HepG2 (cell line): ENCODE data around the gene OSM. TPM values are rescaled to one million over a fixed set of nuclear protein-coding genes. Genes with fewer than 3 reads are reported as not detected.

Source experiments
- ATAC-seq: fragments of 200-7000 bp; cut with Tn5 transposase; 3 replicates; pipeline ENCODE4 v1.9.1; 2020; ENCODE audit warnings: mild to moderate bottlenecking, moderate library complexity
- BruUV-seq: library from RNA; stranded (reverse); fragments of 400-500 nt; replicated peaks from 2 replicates; lab custom pipeline; 2021; lab: Mats Ljungman, UMichigan
- CTCF ChIA-PET: fragments of 300-600 bp; formaldehyde crosslinking; extraction: SDS; loops from one replicate; lab custom pipeline; 2021; ENCODE audit warnings: low total read pairs, inconsistent platforms, low intra/inter-chr PET ratio; lab: Yijun Ruan, JAX
- POLR2A ChIA-PET: fragments of 350-600 bp; sonication (Branson Sonifier 250); formaldehyde crosslinking; loops from one replicate; lab custom pipeline; 2020; ENCODE audit warnings: antibody characterized with exemption, inconsistent platforms; lab: Yijun Ruan, JAX
- DNase-seq: peaks from one replicate; pipeline ENCODE4 v3.0.0-alpha.2; 2015; ENCODE audit warnings: low spot score
- FAIRE-seq: peaks from 3 replicates; lab custom pipeline; 2011; peaks lifted over from hg19 to GRCh38; lab: Jason Lieb, UNC
- H2AFZ ChIP-seq: one replicate; pipeline ENCODE4 v1.6.1; 2011; ENCODE audit warnings: low read length, inconsistent platforms
- H3K27ac ChIP-seq: fragments of 300-600 bp; 3 replicates; pipeline ENCODE4 v1.8.0; 2011; ENCODE audit warnings: mixed run types, mild to moderate bottlenecking, mixed read lengths, low read length, inconsistent platforms; ENCODE audit not compliant: insufficient read depth; ENCODE audit errors: extremely low read length
- H3K27me3 ChIP-seq, 2 experiments: fragments of 200-600 bp in 1 of 2; 2 replicates in 1 of 2; 3 replicates in 1 of 2; pipeline versions ENCODE4 v1.6.0 to v1.8.0; 2011; ENCODE audit warnings: low read length in 2 of 2, mild to moderate bottlenecking in 2 of 2, moderate library complexity in 2 of 2, inconsistent platforms in 1 of 2; ENCODE audit not compliant: insufficient read depth in 2 of 2, control insufficient read depth in 1 of 2
- H3K36me3 ChIP-seq, 2 experiments: fragments of 200-600 bp in 1 of 2; replicated peaks in 1 of 2; 2 replicates in 1 of 2; 3 replicates in 1 of 2; pipeline versions ENCODE4 v1.5.1 to v1.8.0; 2011; ENCODE audit warnings: low read length in 2 of 2, inconsistent platforms in 1 of 2; ENCODE audit not compliant: insufficient read depth in 2 of 2, control insufficient read depth in 1 of 2
- H3K4me1 ChIP-seq: 2 replicates; pipeline ENCODE4 v1.5.1; 2012; ENCODE audit warnings: low read length, inconsistent platforms; ENCODE audit not compliant: insufficient read depth
- H3K4me2 ChIP-seq: 2 replicates; pipeline ENCODE4 v1.6.0; 2011; ENCODE audit warnings: low read depth, low read length, inconsistent platforms
- H3K4me3 ChIP-seq, 3 experiments: fragments of 200-600 bp in 1 of 3; sonication (generic), shearing (Covaris generic) in 1 of 3; replicated peaks in 1 of 3; 2 replicates each; pipeline ENCODE4 v1.5.1; 2011 to 2016; ENCODE audit warnings: low read length in 3 of 3, inconsistent platforms in 2 of 3, low read depth in 2 of 3, mild to moderate bottlenecking in 2 of 3, control low read depth in 1 of 3, mixed read lengths in 1 of 3; ENCODE audit not compliant: insufficient read depth in 1 of 3
- H3K79me2 ChIP-seq: one replicate; pipeline ENCODE4 v1.6.1; 2011; ENCODE audit warnings: low read length, inconsistent platforms; ENCODE audit not compliant: insufficient read depth
- H3K9ac ChIP-seq: 2 replicates; pipeline ENCODE4 v1.6.0; 2011; ENCODE audit warnings: mild to moderate bottlenecking, low read depth, low read length, inconsistent platforms; ENCODE audit not compliant: insufficient read depth
- H3K9me3 ChIP-seq: 2 replicates; pipeline ENCODE4 v1.5.1; 2012; ENCODE audit warnings: mild to moderate bottlenecking, low read length
- H4K20me1 ChIP-seq: 2 replicates; pipeline ENCODE4 v1.6.0; 2011; ENCODE audit warnings: inconsistent platforms, mild to moderate bottlenecking, low read length, moderate library complexity; ENCODE audit not compliant: insufficient read depth
- ATF1 ChIP-seq: IDR thresholded peaks from 2 replicates; pipeline ENCODE4 v1.6.1; 2016; ENCODE audit warnings: mild to moderate bottlenecking, control low read depth
- NR3C1 ChIP-seq: sonication (generic); formaldehyde crosslinking; IDR thresholded peaks from 2 replicates; pipeline ENCODE4 v1.4.0; 2020; ENCODE audit warnings: missing genetic modification reagents
- ZBTB38 ChIP-seq: sonication (generic); formaldehyde crosslinking; IDR thresholded peaks from 2 replicates; pipeline ENCODE4 v1.5.1; 2020; ENCODE audit warnings: mild to moderate bottlenecking, missing genetic modification reagents
- ZNF17 ChIP-seq: sonication (generic); formaldehyde crosslinking; IDR thresholded peaks from 2 replicates; pipeline ENCODE4 v1.5.0; 2020; ENCODE audit warnings: mild to moderate bottlenecking, missing genetic modification reagents
- ZNF407 ChIP-seq: sonication (generic); formaldehyde crosslinking; IDR thresholded peaks from one replicate; pipeline ENCODE4 v1.5.1; 2020; ENCODE audit warnings: mild to moderate bottlenecking, missing genetic modification reagents; ENCODE audit errors: not compliant biosample characterization
- ZNF451 ChIP-seq: sonication (generic); formaldehyde crosslinking; IDR thresholded peaks from 2 replicates; pipeline ENCODE4 v1.5.0; 2020; ENCODE audit warnings: mild to moderate bottlenecking, missing genetic modification reagents
- ZNF501 ChIP-seq: sonication (generic); formaldehyde crosslinking; IDR thresholded peaks from 2 replicates; pipeline ENCODE4 v1.5.1; 2020; ENCODE audit warnings: mild to moderate bottlenecking, moderate library complexity, missing genetic modification reagents
- WGBS: methylation state at CpG from one replicate; pipeline ENCODE4 v1.1.6; 2017; ENCODE audit warnings: low lambda C conversion rate; 5-methylcytosine and 5-hydroxymethylcytosine counted together
- in situ Hi-C: cut with HindIII; loops from 2 replicates; pipeline ENCODE4 v1.10.0; 2017; ENCODE audit warnings: low pct_unique_long_range_greater_than_20kb; ENCODE audit not compliant: extremely low pct_ligation_motif_present
- intact Hi-C: fragments of 100-400 bp; cut with micrococcal nuclease; formaldehyde crosslinking; loops from one replicate; pipeline ENCODE4 v1.10.0; 2022; ENCODE audit not compliant: unreplicated experiment
- polyA plus RNA-seq, 8 experiments: library from polyadenylated mRNA; depleted of rRNA in 3 of 8; stranded (reverse) in 7 of 8; unstranded in 1 of 8; fragments of >200 nt; fragmentation: Illumina TruSeq in 4 of 8; extraction: Trizol in 4 of 8; gene quantifications; 2 replicates each; pipeline versions ENCODE4 v1.2.1 to v1.2.3, GENCODE V29; 2011 to 2016; ENCODE audit warnings: low read depth in 4 of 8, missing spikeins in 1 of 8, mixed read lengths in 1 of 8; ENCODE audit not compliant: insufficient read depth in 1 of 8
- total RNA-seq, 5 experiments: library from RNA; depleted of rRNA; stranded (reverse); fragments of >200 nt; fragmentation: Illumina TruSeq; extraction: Trizol; gene quantifications; 2 replicates each; pipeline ENCODE4 v1.2.3, GENCODE V29; 2016; ENCODE audit warnings: low read depth in 1 of 5

OSM gene
- total and polyA plus RNA-seq, 2 of the 13 experiments (the other 11 are each of a cell fraction or from before 2014, with no cell fraction given): not detected

- no peak overlapping the region for H3K4me2 ChIP-seq
- peaks cover 6 to 12% of the 10 kb centered on the region in 2 experiments; a peak in 3 of 5 replicates for H3K36me3 ChIP-seq
- no peak overlapping the region for H2AFZ ChIP-seq
- no peak overlapping the region for H3K27ac ChIP-seq
- TF ChIP-seq ZNF407 (CRISPR knock-in tag) (no peak), ZBTB38 (no peak), ATF1 (CRISPR knock-in tag) (no peak), ZNF501 (no peak), NR3C1 (CRISPR knock-in tag) (no peak), ZNF451 (no peak), ZNF17 (CRISPR knock-in tag) (no peak)
- TF ChIP-seq, all 625 proteins: peak for 0
- 93% methylated on average over 5 of the region's 9 CpGs for WGBS
- Histone ChIP-seq H3K79me2 (no peaks in the 10 kb centered on the region), H3K4me1 (peaks cover 18% of the 10 kb centered on the region), H4K20me1 (no peaks in the 10 kb centered on the region), H3K27me3 (no peaks in the 10 kb centered on the region), H3K9ac (no peak overlapping the region), H3K9me3 (no peaks in the 10 kb centered on the region), H3K4me3 (no peak overlapping the region)
- in situ Hi-C loops (no loop called here), intact Hi-C loops (no loop called here)
- BruUV-seq: no TSS peak
- CTCF ChIA-PET: no interaction called here
- DNase-seq (no peak), FAIRE-seq (no peak), ATAC-seq (no peak)
- POLR2A ChIA-PET: no interaction called here
Observed at GRCh38 chr22:30294066-30294465, 27.4 kb upstream of the OSM start.
